Globus pallidus (tissue), 1 donor: ENCODE measurements around the gene RPTOR.

Source experiments
- DNase-seq: peaks from one replicate; pipeline ENCODE4 v3.0.0-alpha.2; 2015; ENCODE audit warnings: low spot score

The RPTOR gene

GRCh38 chr17:80961541-80962330 lies 417.1 kb downstream of the RPTOR start:
- no peak for DNase-seq

DNA sequence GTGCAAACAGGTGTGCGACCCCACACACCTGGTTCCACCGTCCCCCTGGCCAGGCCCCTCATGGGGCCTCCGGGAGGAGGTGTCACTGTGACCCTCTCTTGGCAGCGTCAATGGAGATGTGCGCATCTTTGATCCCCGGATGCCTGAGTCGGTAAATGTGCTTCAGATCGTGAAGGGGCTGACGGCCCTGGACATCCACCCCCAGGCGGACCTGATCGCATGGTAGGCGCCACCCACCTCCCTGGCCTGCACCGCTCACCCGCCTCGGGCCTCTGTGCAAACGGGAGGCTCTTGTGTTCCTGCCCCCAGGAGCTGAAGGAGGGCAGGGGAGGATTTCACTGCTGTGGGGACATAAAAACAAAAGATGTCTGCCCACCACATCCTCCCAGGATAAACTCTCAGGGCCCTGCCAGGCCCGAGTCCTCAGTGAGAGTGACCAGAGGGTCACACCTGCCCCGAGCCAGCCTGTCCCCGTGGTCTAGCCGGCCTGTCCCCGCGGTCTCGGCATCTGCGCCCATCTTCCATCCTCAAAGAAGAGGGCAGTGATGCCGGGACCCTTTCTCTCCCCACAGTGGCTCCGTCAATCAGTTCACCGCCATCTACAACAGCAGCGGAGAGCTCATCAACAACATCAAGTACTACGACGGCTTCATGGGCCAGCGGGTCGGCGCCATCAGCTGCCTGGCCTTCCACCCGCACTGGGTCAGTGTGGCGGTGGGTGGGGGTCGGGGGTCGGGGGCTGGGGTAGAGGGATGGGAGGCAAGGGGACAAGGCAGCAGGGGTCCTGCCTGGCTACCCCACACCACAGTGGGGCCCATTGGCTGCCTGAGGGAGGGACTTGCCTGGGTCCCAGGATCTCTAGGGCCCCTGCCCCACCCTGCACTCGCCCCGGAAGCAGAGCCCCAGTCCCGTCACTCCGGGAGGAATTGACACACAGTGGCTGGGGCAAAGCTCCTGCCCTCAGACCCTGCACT lies 418.0 kb downstream of the RPTOR start:
- no peak for DNase-seq

DNA sequence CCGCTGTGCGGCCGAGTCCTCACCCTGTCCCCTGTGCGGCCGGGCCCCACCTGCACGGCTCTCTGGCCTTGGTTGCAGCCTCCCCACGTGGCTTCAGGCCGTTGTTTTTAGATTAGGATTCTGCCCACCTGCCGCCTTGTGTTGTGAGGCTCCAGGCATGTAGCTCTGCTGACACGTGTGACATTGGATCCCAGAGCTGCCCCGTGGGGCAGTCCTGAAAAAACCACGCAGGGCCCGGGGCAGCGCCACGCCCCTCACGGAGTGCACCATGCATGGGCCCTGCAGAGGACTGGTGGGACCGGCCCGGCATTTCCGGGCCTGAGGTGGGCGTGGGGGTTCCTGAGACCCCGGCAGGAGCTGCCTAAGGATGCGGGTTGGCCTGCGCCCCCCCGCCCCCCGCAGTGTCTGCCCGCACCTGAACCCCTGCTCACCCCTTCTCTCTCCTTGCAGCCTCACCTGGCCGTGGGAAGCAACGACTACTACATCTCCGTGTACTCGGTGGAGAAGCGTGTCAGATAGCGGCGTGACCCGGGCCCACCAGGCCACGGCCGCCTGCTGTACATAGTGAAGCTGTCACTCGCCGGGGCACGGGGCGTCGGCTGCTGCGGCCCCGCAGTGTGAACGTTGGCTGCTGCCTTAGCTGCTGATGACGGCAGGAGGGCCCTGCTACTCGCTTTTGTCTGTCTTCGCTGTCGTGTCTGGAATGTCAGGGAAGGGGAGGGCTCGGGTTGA lies 419.3 kb downstream of the RPTOR start:
- DNase-seq: no peak

DNA sequence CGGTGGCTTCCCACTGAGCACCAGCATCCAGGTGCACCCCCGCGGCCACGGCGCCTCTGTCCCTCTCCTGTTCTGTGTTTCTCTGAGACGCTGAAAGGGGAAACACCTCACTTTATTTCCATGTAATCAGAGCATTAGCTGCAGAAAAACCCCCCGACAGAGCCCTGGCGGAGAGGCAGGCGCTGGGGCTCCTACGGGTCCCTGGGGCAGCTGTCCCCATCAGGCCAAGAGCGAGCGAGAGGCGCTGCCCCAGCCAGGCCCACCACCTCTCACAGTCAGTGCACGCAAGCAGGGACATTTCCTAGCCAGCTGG lies 419.9 kb downstream of the RPTOR start:
- no peak for DNase-seq

DNA sequence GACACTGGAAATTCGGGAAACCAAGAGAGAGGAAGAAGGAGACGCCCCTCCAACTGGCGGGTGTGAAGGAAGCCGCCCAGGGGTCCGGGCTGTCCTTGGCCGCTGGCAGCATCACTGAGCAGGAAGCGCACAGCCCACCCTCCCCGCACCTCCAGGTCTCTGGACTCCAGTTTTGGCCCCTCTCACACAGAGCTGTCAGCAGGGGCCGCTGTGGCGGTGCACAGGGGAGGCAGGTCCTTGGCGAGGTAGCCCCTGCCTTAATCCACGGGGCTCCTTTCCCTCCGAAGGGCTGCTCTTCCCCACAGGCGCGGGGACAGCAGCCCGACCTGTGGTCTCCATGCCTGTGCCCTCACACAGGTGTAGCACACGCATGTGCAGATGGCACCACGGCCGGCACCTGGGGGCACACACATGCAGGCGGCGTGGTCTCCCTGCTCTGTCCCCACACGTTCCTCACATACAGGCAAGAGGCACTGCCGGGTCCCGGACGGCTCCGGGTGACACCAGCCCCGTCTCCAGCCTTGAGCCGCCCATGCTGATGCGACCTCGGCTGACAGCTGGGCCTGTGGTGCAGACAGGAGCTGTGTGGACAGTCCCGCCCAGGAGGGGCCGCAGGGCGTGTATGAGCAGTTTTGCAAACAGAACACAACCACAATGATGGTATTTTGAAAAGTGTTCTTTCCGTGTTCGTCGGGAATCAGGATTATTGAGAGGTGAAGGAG lies 420.4 kb downstream of the RPTOR start:
- DNase-seq: no peak

GRCh38 chr17:80965606-80966005 lies 421.0 kb downstream of the RPTOR start:
- DNase-seq: no peak

GRCh38 chr17:80967404-80967872 lies 422.8 kb downstream of the RPTOR start:
- DNase-seq: no peak

DNA sequence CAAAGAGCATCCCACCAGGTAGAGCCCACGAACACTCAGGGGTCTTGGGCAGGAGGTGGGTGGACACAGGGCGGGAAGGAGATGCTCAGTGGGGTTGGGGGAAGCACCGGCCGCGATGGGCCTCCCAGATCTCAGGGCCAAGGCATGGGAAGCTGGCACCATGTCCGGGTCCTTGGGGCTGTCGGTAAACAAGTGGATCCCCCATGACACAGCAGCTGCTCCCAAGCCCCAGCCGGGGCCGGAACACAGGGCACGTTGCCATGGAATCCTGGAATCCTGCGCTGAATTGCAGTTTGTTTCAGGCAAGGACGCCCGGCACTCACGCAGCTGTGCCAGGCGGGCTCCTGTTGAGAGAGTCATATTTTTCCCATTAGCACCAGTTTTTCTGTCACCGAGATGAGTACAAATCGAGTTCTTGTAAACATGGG lies 424.0 kb downstream of the RPTOR start:
- DNase-seq: peak; percentile 80

DNA sequence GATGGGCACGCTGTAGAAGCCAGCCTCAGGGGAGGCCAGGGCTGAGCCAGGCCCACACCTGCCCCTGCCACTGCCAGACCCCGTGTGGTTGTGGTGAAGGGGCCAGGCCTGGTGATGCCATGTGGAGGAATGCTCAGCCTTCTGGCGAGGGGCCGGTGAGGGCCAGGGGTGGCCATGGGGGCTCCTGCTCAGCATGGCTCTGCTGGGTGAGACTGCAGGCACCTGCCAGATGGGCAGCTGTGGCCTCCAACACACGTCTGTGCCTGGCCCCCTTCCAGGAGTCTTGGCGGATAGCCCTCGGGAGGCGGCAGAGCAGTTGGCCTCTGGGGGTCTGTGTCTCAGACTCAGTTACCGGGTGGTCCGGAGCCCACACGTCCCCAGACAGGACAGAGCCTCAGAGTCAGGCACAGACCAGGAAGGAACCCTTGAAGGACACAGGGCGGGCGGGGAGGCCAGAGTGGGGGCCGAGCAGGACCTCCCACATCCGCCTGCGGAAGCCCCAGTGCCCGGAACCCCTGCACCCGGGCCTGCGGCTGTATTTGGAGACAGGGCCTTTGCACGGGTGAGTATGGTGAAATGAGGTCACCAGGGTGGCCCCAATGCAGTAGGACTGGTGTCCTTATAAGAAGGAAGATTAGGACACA lies 424.5 kb downstream of the RPTOR start:
- no peak for DNase-seq

- DNase-seq: no peak
These were observed 425.0 kb downstream of the RPTOR start for GRCh38 chr17:80969674-80970043.

DNA sequence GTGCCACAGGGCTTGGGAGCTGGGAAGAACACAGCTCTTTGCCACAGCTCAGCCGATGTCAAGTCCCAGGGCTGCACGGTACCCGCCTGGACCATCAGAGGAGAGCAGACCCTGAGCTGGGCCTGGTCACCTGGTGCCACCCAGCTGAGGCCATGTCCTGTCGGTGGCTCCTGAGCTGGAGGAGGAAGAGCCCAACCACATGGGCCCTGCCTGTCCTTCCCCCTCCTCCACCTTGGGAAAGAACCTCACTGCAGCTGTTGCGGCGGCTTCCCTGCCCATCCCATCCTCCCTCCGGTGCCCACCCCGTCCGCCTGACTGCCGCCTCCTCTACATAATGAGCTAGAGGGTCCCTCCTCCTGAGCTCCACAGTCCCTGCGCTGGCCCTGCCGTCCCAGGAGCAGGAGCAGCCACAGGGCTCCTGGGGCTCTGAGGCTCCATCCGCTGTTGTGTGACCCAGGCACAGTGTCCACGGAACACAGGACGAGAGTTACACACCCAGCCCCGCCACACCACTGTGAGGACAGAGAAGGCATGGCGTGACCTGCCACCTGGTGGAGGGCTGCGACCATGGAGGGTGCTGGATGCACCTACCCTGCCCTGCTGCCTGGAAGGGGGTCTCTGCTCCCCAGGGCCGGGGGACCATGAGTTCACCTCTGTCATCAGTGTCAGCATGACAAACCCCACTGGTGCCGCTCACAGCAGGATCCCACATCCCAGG lies 425.6 kb downstream of the RPTOR start:
- DNase-seq: no peak

DNA sequence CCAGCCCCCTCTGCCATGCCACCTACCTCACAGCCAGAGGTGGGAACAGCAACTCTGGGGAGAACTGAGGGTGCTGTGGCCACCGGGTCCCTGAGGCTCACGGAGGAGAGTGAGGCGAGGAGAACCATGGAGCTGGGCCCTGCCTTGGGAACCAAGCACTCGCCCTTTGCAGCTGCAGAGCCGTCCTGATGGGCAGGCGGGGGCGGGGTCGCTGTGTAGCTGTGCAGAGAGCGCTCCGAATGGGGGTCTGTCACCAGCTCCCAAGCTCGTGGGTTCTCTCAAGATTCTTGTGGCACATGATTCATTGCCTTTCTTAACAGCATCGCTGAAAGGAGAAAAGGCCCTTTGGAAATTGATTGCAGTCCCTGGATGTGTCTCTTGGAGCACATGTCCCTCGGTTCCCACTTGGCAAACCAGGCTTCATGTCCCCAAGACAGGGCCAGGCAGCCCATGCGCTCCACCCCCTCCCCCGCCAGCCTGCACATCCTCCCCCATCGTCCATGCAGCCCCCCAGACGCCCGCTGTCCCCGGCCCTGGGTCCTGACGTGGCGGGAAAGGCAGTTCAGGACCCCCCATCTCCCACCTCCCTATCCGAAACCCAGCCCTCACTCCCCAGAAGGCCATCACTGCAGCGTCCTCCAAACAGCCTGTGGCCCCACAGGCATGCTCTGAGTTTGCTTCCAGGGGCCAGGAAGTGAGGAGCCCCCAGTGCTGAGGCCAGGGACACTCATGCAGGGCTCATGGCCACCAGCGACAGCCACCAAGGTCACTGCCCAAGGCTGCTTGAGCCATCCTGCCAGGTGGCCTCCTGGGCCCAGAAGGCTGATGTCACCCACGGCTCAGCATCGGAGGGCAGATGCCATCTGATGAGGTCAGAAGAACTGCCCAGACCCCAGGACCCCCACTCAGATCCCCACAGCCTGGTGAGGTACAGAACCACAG lies 426.4 kb downstream of the RPTOR start:
- no peak for DNase-seq

GRCh38 chr17:80971704-80972304 lies 427.2 kb downstream of the RPTOR start:
- no peak for DNase-seq

DNA sequence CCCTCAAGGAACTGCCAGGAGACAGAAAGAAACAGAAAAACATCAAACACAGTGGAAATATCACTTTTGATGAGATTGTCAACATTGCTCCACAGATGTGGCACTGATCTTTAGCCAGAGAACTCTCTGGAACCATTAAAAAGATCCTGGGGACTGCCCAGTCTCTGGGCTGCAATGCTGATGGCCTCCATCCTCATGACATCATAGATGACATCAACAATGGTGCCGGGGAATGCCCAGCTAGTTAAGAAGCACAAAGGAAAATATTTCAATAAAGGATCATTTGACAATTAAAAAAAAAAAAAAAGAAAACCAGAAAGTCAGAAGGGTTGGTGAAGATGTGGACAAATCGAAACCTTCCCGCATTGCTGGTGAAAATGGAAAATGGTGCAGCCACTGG lies 432.1 kb downstream of the RPTOR start:
- no peak for DNase-seq

GRCh38 chr17:80977172-80977571 lies 432.5 kb downstream of the RPTOR start:
- no peak for DNase-seq

GRCh38 chr17:80978499-80979497 lies 434.2 kb downstream of the RPTOR start:
- no peak for DNase-seq

- DNase-seq: no peak
These were observed 435.1 kb downstream of the RPTOR start for GRCh38 chr17:80979547-80980378.
